ENCODE data around the gene FSTL4.

DNA sequence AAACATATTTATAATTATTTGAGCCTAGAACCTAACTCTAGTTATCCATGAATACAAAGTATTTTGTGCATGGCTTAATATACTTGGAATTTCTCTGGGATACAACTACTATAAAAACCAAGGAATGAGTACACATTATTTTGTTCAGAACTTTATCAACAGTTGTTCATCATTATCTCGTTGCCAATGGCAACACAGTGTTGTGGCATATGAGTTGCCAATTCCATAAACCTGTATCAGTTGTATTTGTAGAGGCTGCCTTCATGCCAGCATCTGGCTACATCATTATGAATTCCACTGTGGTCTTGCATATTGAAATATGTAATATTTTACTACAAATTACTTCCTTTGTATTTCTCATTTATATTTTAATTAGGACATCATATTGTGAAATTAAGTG lies 250.4 kb downstream of the FSTL4 start:
- TF ChIP-seq, protein P1, sequence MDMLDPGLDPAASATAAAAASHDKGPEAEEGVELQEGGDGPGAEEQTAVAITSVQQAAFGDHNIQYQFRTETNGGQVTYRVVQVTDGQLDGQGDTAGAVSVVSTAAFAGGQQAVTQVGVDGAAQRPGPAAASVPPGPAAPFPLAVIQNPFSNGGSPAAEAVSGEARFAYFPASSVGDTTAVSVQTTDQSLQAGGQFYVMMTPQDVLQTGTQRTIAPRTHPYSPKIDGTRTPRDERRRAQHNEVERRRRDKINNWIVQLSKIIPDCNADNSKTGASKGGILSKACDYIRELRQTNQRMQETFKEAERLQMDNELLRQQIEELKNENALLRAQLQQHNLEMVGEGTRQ (IDR thresholded peaks at IDR 0.05; ENCODE audit: low read depth, low read length): no peak
- TF ChIP-seq, protein P2, sequence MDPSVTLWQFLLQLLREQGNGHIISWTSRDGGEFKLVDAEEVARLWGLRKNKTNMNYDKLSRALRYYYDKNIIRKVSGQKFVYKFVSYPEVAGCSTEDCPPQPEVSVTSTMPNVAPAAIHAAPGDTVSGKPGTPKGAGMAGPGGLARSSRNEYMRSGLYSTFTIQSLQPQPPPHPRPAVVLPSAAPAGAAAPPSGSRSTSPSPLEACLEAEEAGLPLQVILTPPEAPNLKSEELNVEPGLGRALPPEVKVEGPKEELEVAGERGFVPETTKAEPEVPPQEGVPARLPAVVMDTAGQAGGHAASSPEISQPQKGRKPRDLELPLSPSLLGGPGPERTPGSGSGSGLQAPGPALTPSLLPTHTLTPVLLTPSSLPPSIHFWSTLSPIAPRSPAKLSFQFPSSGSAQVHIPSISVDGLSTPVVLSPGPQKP (IDR thresholded peaks at IDR 0.05; ENCODE audit: borderline replicate concordance, low read depth, low read length): no peak
- no peak for TF ChIP-seq POLR2A (IDR thresholded peaks at IDR 0.05; ENCODE audit: low read depth, low read length)
- TF ChIP-seq, protein P3, sequence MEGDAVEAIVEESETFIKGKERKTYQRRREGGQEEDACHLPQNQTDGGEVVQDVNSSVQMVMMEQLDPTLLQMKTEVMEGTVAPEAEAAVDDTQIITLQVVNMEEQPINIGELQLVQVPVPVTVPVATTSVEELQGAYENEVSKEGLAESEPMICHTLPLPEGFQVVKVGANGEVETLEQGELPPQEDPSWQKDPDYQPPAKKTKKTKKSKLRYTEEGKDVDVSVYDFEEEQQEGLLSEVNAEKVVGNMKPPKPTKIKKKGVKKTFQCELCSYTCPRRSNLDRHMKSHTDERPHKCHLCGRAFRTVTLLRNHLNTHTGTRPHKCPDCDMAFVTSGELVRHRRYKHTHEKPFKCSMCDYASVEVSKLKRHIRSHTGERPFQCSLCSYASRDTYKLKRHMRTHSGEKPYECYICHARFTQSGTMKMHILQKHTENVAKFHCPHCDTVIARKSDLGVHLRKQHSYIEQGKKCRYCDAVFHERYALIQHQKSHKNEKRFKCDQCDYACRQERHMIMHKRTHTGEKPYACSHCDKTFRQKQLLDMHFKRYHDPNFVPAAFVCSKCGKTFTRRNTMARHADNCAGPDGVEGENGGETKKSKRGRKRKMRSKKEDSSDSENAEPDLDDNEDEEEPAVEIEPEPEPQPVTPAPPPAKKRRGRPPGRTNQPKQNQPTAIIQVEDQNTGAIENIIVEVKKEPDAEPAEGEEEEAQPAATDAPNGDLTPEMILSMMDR (conservative IDR thresholded peaks at IDR 0.05; ENCODE audit: low read depth, low read length): no peak
- TF ChIP-seq MAFK (IDR thresholded peaks at IDR 0.05; ENCODE audit: low read depth, low read length): no peak
- TF ChIP-seq SMC3 (IDR thresholded peaks at IDR 0.05; ENCODE audit: low read depth, low read length): no peak
- no peak for TF ChIP-seq RFX5 (IDR thresholded peaks at IDR 0.05; ENCODE audit: low read depth, low read length)
- TF ChIP-seq CEBPB (IDR thresholded peaks at IDR 0.05; ENCODE audit: low read depth, low read length): no peak
- no peak for TF ChIP-seq RAD21 (IDR thresholded peaks at IDR 0.05; ENCODE audit: low read length)
- TF ChIP-seq MXI1 (IDR thresholded peaks at IDR 0.05; ENCODE audit: borderline replicate concordance, low read depth, low read length): no peak
- no peak for TF ChIP-seq BHLHE40 (IDR thresholded peaks at IDR 0.05; ENCODE audit: low read depth, low read length)
- no peak for TF ChIP-seq FOS (IDR thresholded peaks at IDR 0.05; ENCODE audit: low read depth, low read length)
- TF ChIP-seq MAZ (IDR thresholded peaks at IDR 0.05; ENCODE audit: borderline replicate concordance, low read depth, low read length): no peak
- no peak for TF ChIP-seq CHD1 (IDR thresholded peaks at IDR 0.05; ENCODE audit: low read depth, low read length)

All from IMR-90 (cell line).